Glutamatergic neuron (in vitro differentiated cells): Measurements from ENCODE around the gene CDK6. TPM values are rescaled to one million over a fixed set of nuclear protein-coding genes. Genes with fewer than 3 reads are reported as not detected.

Experiments used
- DNase-seq: peaks from one replicate; pipeline ENCODE4 v3.0.0; 2022
- H3K27ac Mint-ChIP-seq: one replicate; pipeline ENCODE4 v1.8.0; 2020; ENCODE audit warnings: mild to moderate bottlenecking, mixed read lengths, inconsistent platforms; ENCODE audit not compliant: unreplicated experiment
- H3K27me3 Mint-ChIP-seq: one replicate; pipeline ENCODE4 v1.8.0; 2020; ENCODE audit warnings: mild to moderate bottlenecking, moderate library complexity, mixed read lengths, inconsistent platforms; ENCODE audit not compliant: unreplicated experiment
- H3K36me3 Mint-ChIP-seq: one replicate; pipeline ENCODE4 v1.8.0; 2020; ENCODE audit warnings: mild to moderate bottlenecking, mixed read lengths, inconsistent platforms; ENCODE audit not compliant: unreplicated experiment
- H3K4me1 Mint-ChIP-seq: one replicate; pipeline ENCODE4 v1.8.0; 2020; ENCODE audit warnings: mild to moderate bottlenecking, low read depth, mixed read lengths, inconsistent platforms; ENCODE audit not compliant: unreplicated experiment
- H3K4me3 Mint-ChIP-seq: one replicate; pipeline ENCODE4 v1.8.0; 2020; ENCODE audit warnings: mild to moderate bottlenecking, mixed read lengths, inconsistent platforms; ENCODE audit not compliant: unreplicated experiment
- H3K9me3 Mint-ChIP-seq: one replicate; pipeline ENCODE4 v1.8.0; 2020; ENCODE audit warnings: mild to moderate bottlenecking, moderate library complexity, mixed read lengths, inconsistent platforms; ENCODE audit not compliant: unreplicated experiment
- CTCF ChIP-seq: fragments of 200-600 bp; sonication (generic); IDR thresholded peaks from one replicate; pipeline ENCODE4 v1.5.0; 2021; ENCODE audit not compliant: partially characterized antibody, unreplicated experiment
- total RNA-seq: library from RNA; stranded (reverse); fragmentation: NEBNext Ultra II Directional; extraction: Animal tissue kit (Norgen Biotek cat#: 25700); gene quantifications from one replicate; pipeline ENCODE4 v1.2.1, GENCODE V29; 2021; ENCODE audit not compliant: unreplicated experiment

CDK6 gene
- total RNA-seq, 1 donor from 2014 or later, result 111 TPM

GRCh38 chr7:92693519-92693918, 142.9 kb downstream of the CDK6 start:
- Mint-ChIP-seq H3K27ac (no peak overlapping the region), H3K36me3 (peaks cover 15% of the 10 kb centered on the region), H3K27me3 (no peaks in the 10 kb centered on the region), H3K9me3 (peaks cover 5% of the 10 kb centered on the region), H3K4me3 (no peak overlapping the region), H3K4me1 (peaks cover 28% of the 10 kb centered on the region)
- TF ChIP-seq CTCF, result no peak
- DNase-seq, result no peak

- H3K27me3 Mint-ChIP-seq, result no peaks in the 10 kb centered on the region
Measured at GRCh38 chr7:92691578-92691977, 144.8 kb downstream of the CDK6 start.

GRCh38 chr7:92685136-92686042, 151.0 kb downstream of the CDK6 start:
- peaks cover 4% of the 10 kb centered on the region for H3K9me3 Mint-ChIP-seq
- H3K4me1 Mint-ChIP-seq, result peaks cover 8% of the 10 kb centered on the region
- no peak overlapping the region for H3K4me3 Mint-ChIP-seq
- peaks cover 9% of the 10 kb centered on the region for H3K36me3 Mint-ChIP-seq
- DNase-seq, result no peak
- no peak for TF ChIP-seq CTCF
- H3K27me3 Mint-ChIP-seq, result no peaks in the 10 kb centered on the region
- H3K27ac Mint-ChIP-seq, result no peak overlapping the region

More at GRCh38 chr7:92691578-92691977, 144.8 kb downstream of the CDK6 start:
- TF ChIP-seq CTCF, result peak; percentile 55
- Mint-ChIP-seq H3K4me3 (no peak overlapping the region), H3K9me3 (peaks cover 5% of the 10 kb centered on the region), H3K27ac (no peak overlapping the region), H3K36me3 (peaks cover 15% of the 10 kb centered on the region), H3K4me1 (peaks cover 16% of the 10 kb centered on the region)
- DNase-seq, result no peak

DNA sequence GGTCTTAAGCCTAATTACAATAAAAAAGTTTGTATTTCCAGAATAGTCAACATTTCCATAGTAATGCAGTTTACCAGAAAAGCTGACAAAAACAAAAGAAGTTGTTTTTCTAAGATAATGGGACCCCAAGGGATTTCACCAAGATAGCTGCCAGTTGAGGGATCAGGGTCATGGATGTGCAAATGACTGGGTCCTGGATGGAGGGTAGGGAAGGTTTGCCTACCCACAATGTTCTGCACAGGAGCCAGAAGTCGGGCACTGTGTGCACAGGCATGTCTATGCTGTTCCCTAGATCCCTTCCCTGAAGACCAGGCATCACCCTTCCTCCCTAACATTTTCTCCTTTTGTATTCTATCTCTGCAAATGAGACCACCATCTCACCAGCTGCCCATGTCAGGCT, 152.1 kb downstream of the CDK6 start:
- H3K4me1 Mint-ChIP-seq, result peaks cover 8% of the 10 kb centered on the region
- no peak overlapping the region for H3K4me3 Mint-ChIP-seq
- no peaks in the 10 kb centered on the region for H3K36me3 Mint-ChIP-seq
- no peak for DNase-seq
- H3K9me3 Mint-ChIP-seq, result peaks cover 1% of the 10 kb centered on the region
- no peak overlapping the region for H3K27ac Mint-ChIP-seq
- no peak for TF ChIP-seq CTCF
- no peaks in the 10 kb centered on the region for H3K27me3 Mint-ChIP-seq

DNA sequence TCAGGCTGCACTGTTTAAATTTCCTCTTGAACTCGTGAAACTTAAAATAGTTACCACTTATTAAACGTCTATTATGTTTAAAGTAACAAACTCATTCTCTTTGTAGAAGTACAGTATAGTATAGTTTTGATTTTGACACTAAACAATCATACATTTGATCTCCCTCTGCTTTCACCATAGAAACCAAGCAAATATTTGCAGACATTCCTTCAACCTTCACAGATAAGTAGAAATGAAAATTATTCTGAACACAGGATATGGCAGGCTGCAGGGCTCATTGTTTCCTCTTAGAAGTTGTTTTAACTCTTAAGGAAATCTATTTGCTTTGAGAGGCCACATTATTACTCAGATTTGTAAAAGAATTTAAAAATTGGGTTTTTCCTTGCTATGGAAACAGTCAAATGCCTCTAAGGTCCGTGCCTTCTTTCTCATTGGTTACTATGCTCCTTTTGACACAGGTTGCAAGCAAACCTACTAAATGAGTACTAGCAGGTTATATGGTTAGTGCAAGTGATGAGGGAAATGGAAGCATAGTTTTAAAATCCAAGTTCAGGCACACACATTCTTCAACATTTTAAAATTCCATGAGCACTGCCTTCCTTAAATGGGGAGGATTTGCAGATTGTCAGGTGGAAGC, 153.4 kb downstream of the CDK6 start:
- H3K36me3 Mint-ChIP-seq, result no peaks in the 10 kb centered on the region
- TF ChIP-seq CTCF, result no peak
- H3K4me1 Mint-ChIP-seq, result peaks cover 8% of the 10 kb centered on the region
- no peaks in the 10 kb centered on the region for H3K27me3 Mint-ChIP-seq
- H3K4me3 Mint-ChIP-seq, result no peak overlapping the region
- H3K27ac Mint-ChIP-seq, result no peak overlapping the region
- peaks cover 1% of the 10 kb centered on the region for H3K9me3 Mint-ChIP-seq
- no peak for DNase-seq
